ENCODE data around the gene ENDOU. TPM values are rescaled to one million over a fixed set of nuclear protein-coding genes. Genes with fewer than 3 reads are reported as not detected.

ENDOU gene
- total RNA-seq, 1 experiment from 2014 or later = 0.43 TPM

DNA sequence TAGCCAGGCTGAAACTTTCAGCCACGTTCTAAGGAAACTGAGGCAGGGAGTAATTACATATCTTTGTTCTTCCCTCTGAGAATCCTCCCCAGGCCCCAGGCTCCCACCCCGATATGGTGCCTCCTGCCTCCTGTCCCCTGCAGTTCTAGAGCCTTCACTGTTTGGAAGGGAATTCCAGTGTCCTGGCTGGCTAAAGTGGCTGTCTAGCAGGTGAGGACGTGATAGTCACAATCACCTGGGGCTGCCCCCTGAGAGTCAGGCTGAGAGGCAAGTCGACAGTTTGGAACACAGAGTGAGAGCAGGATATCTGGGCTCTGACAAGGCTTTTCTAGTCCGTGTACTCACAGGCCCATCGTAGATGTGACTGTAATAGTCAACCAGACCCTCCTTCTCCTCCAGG lies 13.1 kb downstream of the ENDOU start:
- H3K36me3 ChIP-seq (ENCODE audit: control insufficient read depth, insufficient read depth, low read length) = no peaks in the 10 kb centered on the region
- H3K36me3 Mint-ChIP-seq (ENCODE audit: insufficient read depth, unreplicated experiment) = no peaks in the 10 kb centered on the region
- TF ChIP-seq, protein P1, sequence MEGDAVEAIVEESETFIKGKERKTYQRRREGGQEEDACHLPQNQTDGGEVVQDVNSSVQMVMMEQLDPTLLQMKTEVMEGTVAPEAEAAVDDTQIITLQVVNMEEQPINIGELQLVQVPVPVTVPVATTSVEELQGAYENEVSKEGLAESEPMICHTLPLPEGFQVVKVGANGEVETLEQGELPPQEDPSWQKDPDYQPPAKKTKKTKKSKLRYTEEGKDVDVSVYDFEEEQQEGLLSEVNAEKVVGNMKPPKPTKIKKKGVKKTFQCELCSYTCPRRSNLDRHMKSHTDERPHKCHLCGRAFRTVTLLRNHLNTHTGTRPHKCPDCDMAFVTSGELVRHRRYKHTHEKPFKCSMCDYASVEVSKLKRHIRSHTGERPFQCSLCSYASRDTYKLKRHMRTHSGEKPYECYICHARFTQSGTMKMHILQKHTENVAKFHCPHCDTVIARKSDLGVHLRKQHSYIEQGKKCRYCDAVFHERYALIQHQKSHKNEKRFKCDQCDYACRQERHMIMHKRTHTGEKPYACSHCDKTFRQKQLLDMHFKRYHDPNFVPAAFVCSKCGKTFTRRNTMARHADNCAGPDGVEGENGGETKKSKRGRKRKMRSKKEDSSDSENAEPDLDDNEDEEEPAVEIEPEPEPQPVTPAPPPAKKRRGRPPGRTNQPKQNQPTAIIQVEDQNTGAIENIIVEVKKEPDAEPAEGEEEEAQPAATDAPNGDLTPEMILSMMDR (IDR thresholded peaks at IDR 0.05; ENCODE audit: insufficient read depth in 1 of 2, low read depth in 1 of 2, low read length in 1 of 2, severe bottlenecking in 1 of 2, unreplicated experiment in 1 of 2) = no peak
- H3K4me1 ChIP-seq = peaks cover 2% of the 10 kb centered on the region; the same call in 1 of the 2 replicates
- BruUV-seq (replicated peaks) = no TSS peak
- DNase-seq = no peak
- intact Hi-C loops (cut with micrococcal nuclease; ENCODE audit: unreplicated experiment) = no loop called here
- H3K9me3 ChIP-seq = no peaks in the 10 kb centered on the region; the same call in 1 of the 2 replicates
- no peaks in the 10 kb centered on the region for H3K4me1 Mint-ChIP-seq (ENCODE audit: low read depth, unreplicated experiment)
- ChIA-PET CTCF (no interaction called here), POLR2A (no interaction called here)
- H3K27me3 ChIP-seq (replicated peaks; ENCODE audit: control insufficient read depth, insufficient read depth, low read length) = no peaks in the 10 kb centered on the region
- H3K4me3 ChIP-seq (ENCODE audit: low read depth, low read length) = no peak overlapping the region
- H3K9me3 Mint-ChIP-seq (ENCODE audit: unreplicated experiment) = no peaks in the 10 kb centered on the region
- H3K27ac Mint-ChIP-seq (ENCODE audit: unreplicated experiment) = no peak overlapping the region
- H3K4me3 Mint-ChIP-seq (ENCODE audit: unreplicated experiment) = no peak overlapping the region
- no peaks in the 10 kb centered on the region for H3K27me3 Mint-ChIP-seq (ENCODE audit: insufficient read depth, unreplicated experiment)

- TF ChIP-seq, protein P1 (IDR thresholded peaks at IDR 0.05; ENCODE audit: insufficient read depth in 1 of 2, low read depth in 1 of 2, low read length in 1 of 2, severe bottlenecking in 1 of 2, unreplicated experiment in 1 of 2) = no peak
- CTCF ChIA-PET = interaction anchor here (0.6 kb wide), 1 partner anchor 54 kb away, joined by 3 read pairs; no protein-coding TSS in a partner anchor
- POLR2A ChIA-PET = no interaction called here
- Mint-ChIP-seq H3K27me3 (ENCODE audit: insufficient read depth, unreplicated experiment) (no peaks in the 10 kb centered on the region), H3K36me3 (ENCODE audit: insufficient read depth, unreplicated experiment) (peaks cover under 1% of the 10 kb centered on the region), H3K4me1 (ENCODE audit: low read depth, unreplicated experiment) (peaks cover 3% of the 10 kb centered on the region), H3K9me3 (ENCODE audit: unreplicated experiment) (no peaks in the 10 kb centered on the region), H3K4me3 (ENCODE audit: unreplicated experiment) (no peak overlapping the region), H3K27ac (ENCODE audit: unreplicated experiment) (no peak overlapping the region)
- intact Hi-C loops (cut with micrococcal nuclease; ENCODE audit: unreplicated experiment) = no loop called here
- BruUV-seq (replicated peaks) = no TSS peak
- Histone ChIP-seq H3K9me3 (no peaks in the 10 kb centered on the region; the same call in 1 of the 2 replicates), H3K4me3 (ENCODE audit: low read depth, low read length) (no peak overlapping the region), H3K36me3 (ENCODE audit: control insufficient read depth, insufficient read depth, low read length) (no peaks in the 10 kb centered on the region), H3K27me3 (replicated peaks; ENCODE audit: control insufficient read depth, insufficient read depth, low read length) (no peaks in the 10 kb centered on the region), H3K4me1 (peaks cover 7% of the 10 kb centered on the region; the same call in 1 of the 2 replicates)
- DNase-seq = no peak
Measured at GRCh38 chr12:47711448-47711847, 13.8 kb downstream of the ENDOU start.

DNA sequence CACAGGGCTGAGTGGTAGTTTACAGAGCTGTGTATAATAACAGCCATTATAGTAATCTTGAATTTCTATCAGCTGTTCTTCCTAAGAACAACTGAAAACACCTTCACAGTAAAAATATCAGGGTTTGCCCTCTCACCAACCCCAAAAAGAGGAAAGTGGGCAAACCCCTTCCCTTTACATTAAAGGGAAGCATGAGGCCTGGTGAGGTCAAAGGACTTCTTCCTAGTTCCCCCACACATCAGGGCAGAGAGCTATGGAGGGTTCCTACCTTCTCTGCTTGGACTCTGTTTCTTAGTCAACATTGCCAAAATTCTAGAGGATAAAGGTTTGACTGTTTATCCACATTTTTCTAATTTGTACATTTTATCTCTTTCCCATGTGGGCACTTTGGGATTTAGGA lies 15.0 kb downstream of the ENDOU start:
- peaks cover 5% of the 10 kb centered on the region for H3K4me1 Mint-ChIP-seq (ENCODE audit: low read depth, unreplicated experiment)
- peaks cover 10% of the 10 kb centered on the region for H3K36me3 Mint-ChIP-seq (ENCODE audit: insufficient read depth, unreplicated experiment)
- Histone ChIP-seq H3K27me3 (replicated peaks; ENCODE audit: control insufficient read depth, insufficient read depth, low read length) (no peaks in the 10 kb centered on the region), H3K9me3 (no peaks in the 10 kb centered on the region; the same call in 1 of the 2 replicates), H3K4me3 (ENCODE audit: low read depth, low read length) (no peak overlapping the region), H3K36me3 (ENCODE audit: control insufficient read depth, insufficient read depth, low read length) (no peaks in the 10 kb centered on the region), H3K4me1 (peaks cover 7% of the 10 kb centered on the region; the same call in 1 of the 2 replicates)
- intact Hi-C loops (cut with micrococcal nuclease; ENCODE audit: unreplicated experiment) = no loop called here
- H3K27me3 Mint-ChIP-seq (ENCODE audit: insufficient read depth, unreplicated experiment) = no peaks in the 10 kb centered on the region
- H3K27ac Mint-ChIP-seq (ENCODE audit: unreplicated experiment) = no peak overlapping the region
- TF ChIP-seq, protein P1 (IDR thresholded peaks at IDR 0.05; ENCODE audit: insufficient read depth in 1 of 2, low read depth in 1 of 2, low read length in 1 of 2, severe bottlenecking in 1 of 2, unreplicated experiment in 1 of 2) = no peak
- no peak overlapping the region for H3K4me3 Mint-ChIP-seq (ENCODE audit: unreplicated experiment)
- no peak for DNase-seq
- ChIA-PET CTCF (interaction anchor here (1.9 kb wide), 1 partner anchor 34 kb away, joined by 7 read pairs; no protein-coding TSS in a partner anchor), POLR2A (no interaction called here)
- no peaks in the 10 kb centered on the region for H3K9me3 Mint-ChIP-seq (ENCODE audit: unreplicated experiment)
- no TSS peak for BruUV-seq (replicated peaks)
